ENCODE results near the gene RCN1. TPM values are rescaled to one million over a fixed set of nuclear protein-coding genes. Genes with fewer than 3 reads are reported as not detected.

RCN1 gene
- total and polyA plus RNA-seq, 2 experiments from 2014 or later: 107 to 140 TPM

- no peaks in the 10 kb centered on the region for H3K27me3 ChIP-seq (ENCODE audit: insufficient read depth)
- H3K36me3 ChIP-seq (ENCODE audit: insufficient read depth): peaks cover 16% of the 10 kb centered on the region
- Mint-ChIP-seq H3K27ac (no peak overlapping the region), H3K27me3 (ENCODE audit: insufficient read depth, low read depth, poor library complexity) (peaks cover 5% of the 10 kb centered on the region), H3K9me3 (no peaks in the 10 kb centered on the region; the same call in 2 of the 3 replicates), H3K36me3 (ENCODE audit: low read depth) (peaks cover 85% of the 10 kb centered on the region), H3K4me1 (no peaks in the 10 kb centered on the region), H3K4me3 (no peak overlapping the region)
- TF ChIP-seq ETS1 (IDR thresholded peaks at IDR 0.05) (no peak), ZNF462 (CRISPR knock-in tag; IDR thresholded peaks at IDR 0.05) (no peak), REST (IDR thresholded peaks at IDR 0.05; ENCODE audit: unreplicated experiment) (no peak), CTCF (conservative IDR thresholded peaks at IDR 0.05; ENCODE audit: low read depth in 2 of 2) (no peak), EZH2phosphoT487 (IDR thresholded peaks at IDR 0.05; ENCODE audit: unreplicated experiment) (no peak), EZH2 (IDR thresholded peaks at IDR 0.05; ENCODE audit: low read depth, unreplicated experiment) (no peak), JUNB (IDR thresholded peaks at IDR 0.05; ENCODE audit: unreplicated experiment) (no peak), NANOG (IDR thresholded peaks at IDR 0.05; ENCODE audit: borderline replicate concordance) (no peak), ZNF331 (CRISPR knock-in tag; IDR thresholded peaks at IDR 0.05; ENCODE audit: low read depth) (no peak), POLR2AphosphoS5 (IDR thresholded peaks at IDR 0.05; ENCODE audit: low read depth) (no peak), STAT1 (IDR thresholded peaks at IDR 0.05; ENCODE audit: unreplicated experiment) (no peak), ZNF114 (CRISPR knock-in tag; IDR thresholded peaks at IDR 0.05) (no peak), CREB1 (CRISPR knock-in tag; IDR thresholded peaks at IDR 0.05; ENCODE audit: low read depth) (no peak)
- H3K4me2 ChIP-seq: no peak overlapping the region
- H4K20me1 ChIP-seq (replicated peaks; ENCODE audit: insufficient read depth): no peaks in the 10 kb centered on the region; the same call in none of the 2 replicates
- H3K4me1 ChIP-seq (ENCODE audit: insufficient read depth): no peaks in the 10 kb centered on the region
- DNase-seq (ENCODE audit: low spot score): no peak
- no peaks in the 10 kb centered on the region for H3K9me2 ChIP-seq (ENCODE audit: insufficient read depth)
- peaks cover 23% of the 10 kb centered on the region for H3K79me2 ChIP-seq (replicated peaks; ENCODE audit: insufficient read depth)
- ATAC-seq: no peak
- no peak overlapping the region for H3K4me3 ChIP-seq
- no peak overlapping the region for H2AFZ ChIP-seq
- H3K27ac ChIP-seq (ENCODE audit: low read depth): no peak overlapping the region
- H3F3A ChIP-seq (replicated peaks; ENCODE audit: low read depth): no peaks in the 10 kb centered on the region
These were observed 9.6 kb downstream of the RCN1 start for GRCh38 chr11:32100495-32100894.
